GM21390 (cell line): ENCODE data around the gene GLYATL1B.
A peak's percentile ranks its signal among the peaks of the same experiment; 100 is the strongest.
"Not testable (repeated sequence)": the region's sequence is repeated elsewhere in the genome, so short reads cannot be mapped to it uniquely, and the experiment has no call there.

Source experiments
- ATAC-seq: cut with Tn5 transposase; IDR thresholded peaks from one replicate; pipeline ENCODE4 v1.9.1; 2021; ENCODE audit not compliant: unreplicated experiment

GLYATL1B gene

DNA sequence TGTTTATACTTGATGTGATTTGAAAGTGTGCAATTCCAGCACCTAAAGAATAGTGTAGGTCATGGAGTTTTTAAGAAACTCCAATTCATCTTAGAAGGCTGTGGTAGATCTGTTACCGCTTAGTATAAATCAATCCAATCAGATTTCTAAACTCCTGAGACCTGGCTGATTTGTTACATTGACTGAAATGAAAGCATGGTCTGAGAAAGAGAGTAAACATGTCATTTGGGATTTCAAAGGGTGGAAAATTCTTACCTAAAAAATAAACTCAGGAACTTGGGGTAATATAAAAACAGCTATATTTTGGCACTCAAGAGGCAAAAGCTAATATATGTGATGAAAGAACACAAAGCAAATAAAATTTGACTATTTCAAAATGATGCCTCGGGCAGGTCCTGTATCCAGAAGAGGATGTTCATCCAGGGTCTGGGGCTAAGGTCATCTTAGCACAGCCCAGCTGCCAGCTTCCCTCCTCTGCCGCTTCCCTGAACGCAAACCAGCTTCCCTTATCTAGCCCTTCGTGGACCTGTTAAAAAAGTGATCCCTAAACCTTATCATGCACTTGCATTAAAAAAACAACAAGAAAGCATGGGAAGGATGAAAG lies 10.0 kb downstream of the GLYATL1B start:
- ATAC-seq = not testable (repeated sequence)

DNA sequence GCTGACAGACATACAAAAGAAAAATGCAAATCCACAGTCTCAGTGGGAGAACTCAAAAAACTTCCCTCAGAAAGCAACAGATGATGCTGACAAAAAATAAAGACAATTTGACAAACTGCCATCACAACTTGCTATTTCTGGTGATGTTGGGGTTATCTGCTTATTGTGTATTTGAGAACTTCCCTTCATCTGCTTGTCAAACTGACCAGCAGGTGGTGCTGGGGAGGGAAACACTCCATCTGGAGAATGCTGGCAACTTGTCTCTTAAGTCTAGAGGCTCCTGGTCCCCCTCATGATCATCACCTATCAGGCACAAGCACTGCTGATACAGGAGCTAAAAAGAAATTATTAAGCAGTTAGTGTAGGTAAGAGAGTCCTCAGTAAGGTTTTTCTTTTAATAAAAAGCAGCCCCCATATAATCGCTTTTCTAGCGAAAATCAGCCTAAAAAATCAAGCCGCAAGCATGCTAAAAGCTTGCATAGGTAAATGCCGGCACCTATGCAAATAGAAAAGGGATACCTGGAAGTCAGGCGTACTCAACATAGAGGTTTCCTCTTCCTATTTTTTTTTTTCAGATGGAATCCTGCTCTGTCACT lies 11.1 kb downstream of the GLYATL1B start:
- ATAC-seq = no peak

DNA sequence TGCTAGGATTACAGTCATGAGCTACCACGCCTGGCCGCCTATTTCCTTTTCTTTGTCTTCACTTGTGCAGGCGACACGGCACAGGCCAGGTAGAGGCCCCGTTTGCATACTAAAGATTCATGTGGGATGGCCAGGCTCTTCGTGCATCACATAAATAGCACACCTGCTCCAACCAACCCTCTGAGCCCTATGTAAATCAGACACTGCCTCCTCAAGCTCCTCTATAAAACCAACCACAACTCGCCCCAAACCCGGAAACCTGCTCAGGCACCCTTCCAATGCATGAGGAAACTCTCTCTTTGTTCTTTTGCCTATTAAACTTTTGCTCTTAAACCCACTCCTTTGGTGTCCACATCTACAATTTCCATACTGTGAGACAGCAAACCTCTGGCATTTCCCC lies 11.8 kb downstream of the GLYATL1B start:
- not testable (repeated sequence) for ATAC-seq

DNA sequence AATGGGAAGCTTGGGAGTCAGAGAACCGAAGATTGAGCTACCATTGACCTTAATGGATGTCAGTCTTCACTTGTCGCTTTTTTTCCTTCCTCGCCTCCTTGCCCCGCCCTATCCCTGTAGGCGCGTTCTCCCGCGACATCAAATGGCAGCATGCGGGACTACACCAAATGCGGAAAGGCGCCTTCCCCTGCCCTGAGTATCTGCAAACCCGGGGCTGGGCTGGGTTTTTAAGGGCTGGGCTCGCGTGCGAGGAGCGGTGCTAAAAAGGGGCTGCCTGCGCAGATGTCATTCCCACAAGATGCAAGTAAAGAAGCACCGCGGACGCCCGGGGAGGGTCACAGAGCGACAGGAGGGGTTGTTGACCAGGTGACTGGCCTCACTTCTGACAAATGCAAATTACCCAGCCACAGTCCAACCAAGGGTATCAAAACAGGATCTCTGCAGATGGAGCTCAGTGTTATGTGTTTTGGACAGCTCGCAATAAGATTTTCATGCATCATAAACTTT lies 16.2 kb downstream of the GLYATL1B start:
- ATAC-seq = peak; percentile 62

DNA sequence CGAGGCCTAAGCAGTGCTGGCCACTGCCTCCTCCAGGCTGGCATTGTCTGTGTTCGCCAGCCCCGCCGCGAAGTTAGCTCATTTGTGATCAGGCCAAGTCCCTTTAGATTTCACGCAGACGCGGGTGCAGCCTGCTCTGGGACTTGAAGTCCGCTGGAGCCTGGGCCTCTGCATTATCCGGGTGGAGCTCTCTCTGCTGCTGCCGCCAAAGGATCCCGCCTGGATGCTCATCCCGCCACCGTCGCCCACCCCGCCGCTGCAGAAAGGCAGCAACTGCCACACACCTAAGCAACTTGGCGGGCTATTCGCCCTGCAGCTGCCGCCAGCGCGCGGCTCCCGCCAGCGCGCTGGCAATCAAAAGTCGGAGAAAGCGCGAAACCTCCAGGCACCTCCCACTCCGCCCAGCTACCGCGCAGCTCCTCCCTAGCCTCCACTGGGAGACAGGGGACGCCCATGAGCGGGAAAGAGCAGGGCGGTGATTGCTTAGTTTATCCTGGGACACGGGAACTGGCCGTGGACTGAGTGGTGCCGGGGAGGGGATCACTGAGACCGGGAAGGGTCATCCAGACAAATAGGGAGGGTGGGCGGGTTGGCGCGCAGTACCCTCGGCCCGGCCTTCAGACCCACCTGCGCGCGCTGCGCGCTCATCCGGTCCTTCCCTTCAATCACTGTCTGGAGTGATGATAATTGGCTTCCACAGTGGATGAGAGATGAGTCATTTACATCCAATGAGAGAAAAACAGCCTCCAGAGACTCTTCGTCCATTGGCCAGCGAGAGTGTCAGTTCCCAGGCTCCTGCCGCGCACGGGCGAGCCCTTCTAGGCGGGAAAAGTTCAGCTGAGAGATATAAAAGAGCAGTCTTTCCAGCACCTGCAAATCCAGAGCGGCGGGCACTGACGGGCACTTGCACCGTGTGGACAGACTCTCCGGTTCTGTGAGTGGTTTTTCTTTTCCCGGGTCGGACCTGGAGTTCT lies 20.5 kb downstream of the GLYATL1B start, which contains the start of gene FAM111B:
Gene FAM111B (plus strand): TSS at position 875 of the 974 bp plus-strand sequence. CDS start 2,389 bp downstream, outside the sequence.
- ATAC-seq = peak; percentile 68

DNA sequence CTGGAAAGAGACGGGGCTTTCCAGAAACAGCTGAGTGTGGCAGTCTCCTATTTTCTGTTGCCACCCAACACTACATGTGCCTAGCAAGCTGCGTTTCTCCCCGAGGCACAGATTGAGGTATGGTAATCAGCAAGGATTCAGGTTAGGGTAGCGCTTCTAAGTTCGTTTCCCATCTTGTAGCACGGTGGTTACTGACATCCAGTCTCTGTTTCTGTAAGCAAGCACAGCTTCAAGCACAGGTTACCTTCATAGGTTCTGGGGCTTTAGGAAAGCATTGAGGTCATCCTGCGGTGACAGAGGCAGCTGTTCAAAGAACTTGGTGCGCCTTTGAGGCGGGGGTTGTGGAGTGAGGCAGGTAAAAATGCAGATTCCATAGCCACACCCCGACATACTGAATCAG lies 21.6 kb downstream of the GLYATL1B start:
- peak; percentile 34 for ATAC-seq

DNA sequence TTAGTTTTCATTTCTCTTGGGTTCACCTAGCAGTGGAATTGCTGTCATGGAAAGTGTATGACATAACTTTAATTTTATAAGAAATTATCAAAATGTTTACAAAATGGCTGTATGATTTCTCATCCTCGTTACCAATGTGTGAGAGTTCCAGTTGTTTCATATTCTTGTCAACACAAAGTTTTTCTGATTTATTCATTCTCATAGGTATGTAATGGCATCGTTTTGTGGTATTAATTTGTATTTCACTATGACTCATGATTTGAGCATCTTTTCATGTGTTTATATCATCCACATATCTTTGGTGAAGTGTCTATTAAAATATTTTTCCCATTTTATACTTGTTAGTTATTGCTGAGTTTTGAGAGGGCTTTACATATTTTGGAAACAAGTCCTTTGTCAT lies 26.4 kb downstream of the GLYATL1B start:
- ATAC-seq = no peak

DNA sequence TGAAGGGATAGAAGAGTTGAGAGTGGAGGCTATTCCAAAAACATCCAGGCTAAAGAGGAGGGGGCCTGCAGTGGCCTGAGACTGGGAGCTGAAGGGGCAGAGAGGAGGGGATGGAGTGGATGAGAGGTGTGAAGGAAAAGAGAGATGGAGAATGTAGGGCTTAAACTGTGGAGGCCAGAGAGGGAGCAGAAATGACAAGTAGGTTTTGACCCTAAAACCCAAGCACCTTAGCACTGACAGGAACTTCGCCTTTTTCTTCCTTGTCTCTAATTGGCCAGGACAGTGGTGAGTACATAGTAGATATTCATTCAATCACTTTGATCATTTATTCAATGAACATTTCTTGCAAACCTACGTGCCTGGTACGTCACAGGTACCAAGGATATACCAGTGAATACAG lies 28.2 kb downstream of the GLYATL1B start:
- no peak for ATAC-seq

DNA sequence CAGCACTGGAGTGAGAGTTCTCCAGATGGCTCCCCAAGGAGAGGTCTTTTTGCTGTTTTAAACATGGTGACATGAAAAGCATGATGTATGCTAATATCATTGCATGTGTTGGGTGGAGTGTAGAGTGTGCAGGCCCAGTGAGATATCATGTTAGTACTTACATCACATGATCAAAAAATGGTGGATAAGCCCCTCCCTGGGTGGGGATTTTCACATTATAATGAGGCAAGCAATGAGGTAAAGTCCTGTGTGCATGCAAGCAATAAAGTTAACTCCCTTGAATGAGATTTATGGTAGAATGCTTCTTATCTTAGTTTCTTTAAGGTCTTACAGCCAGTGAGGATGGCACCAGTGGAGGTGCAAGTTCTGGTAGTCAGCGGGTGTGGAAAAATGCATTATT lies 29.4 kb downstream of the GLYATL1B start:
- no peak for ATAC-seq

DNA sequence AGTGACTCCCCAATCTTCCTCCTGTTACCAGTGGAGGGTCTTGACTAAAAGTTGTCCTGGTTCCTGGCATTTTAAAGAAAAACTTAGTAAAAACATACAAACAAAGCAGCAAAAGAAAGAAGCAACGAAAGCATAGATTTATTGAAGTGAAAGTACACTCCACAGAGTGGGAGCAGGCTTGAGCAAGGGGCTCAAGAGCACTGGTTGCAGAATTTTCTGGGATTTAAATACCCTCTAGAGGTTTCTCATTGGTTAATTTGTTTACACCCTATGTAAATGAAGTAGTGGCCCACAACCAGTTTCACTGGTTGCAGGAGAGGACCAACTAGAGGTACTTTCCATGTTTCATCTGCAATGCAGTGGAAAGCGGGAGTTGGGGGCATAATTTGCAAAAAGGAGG lies 31.7 kb downstream of the GLYATL1B start:
- no peak for ATAC-seq

DNA sequence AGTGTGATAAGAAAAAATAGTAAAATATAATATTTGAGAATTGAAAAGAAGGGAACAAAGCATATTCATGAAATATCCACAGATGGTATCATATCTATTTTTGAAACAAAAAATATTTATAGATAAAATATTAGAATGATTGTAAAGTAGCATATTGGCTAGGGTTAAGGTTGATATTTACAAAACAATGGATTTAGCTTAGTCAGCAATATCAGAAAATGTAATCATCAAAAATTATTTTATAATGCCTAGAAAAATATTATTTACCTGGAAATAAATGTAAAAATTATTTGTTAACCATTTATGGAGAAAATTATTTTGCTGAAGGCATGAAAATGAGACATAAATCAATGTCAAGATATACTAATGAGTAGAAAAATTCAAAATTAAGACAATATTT lies 33.7 kb downstream of the GLYATL1B start:
- ATAC-seq = no peak

DNA sequence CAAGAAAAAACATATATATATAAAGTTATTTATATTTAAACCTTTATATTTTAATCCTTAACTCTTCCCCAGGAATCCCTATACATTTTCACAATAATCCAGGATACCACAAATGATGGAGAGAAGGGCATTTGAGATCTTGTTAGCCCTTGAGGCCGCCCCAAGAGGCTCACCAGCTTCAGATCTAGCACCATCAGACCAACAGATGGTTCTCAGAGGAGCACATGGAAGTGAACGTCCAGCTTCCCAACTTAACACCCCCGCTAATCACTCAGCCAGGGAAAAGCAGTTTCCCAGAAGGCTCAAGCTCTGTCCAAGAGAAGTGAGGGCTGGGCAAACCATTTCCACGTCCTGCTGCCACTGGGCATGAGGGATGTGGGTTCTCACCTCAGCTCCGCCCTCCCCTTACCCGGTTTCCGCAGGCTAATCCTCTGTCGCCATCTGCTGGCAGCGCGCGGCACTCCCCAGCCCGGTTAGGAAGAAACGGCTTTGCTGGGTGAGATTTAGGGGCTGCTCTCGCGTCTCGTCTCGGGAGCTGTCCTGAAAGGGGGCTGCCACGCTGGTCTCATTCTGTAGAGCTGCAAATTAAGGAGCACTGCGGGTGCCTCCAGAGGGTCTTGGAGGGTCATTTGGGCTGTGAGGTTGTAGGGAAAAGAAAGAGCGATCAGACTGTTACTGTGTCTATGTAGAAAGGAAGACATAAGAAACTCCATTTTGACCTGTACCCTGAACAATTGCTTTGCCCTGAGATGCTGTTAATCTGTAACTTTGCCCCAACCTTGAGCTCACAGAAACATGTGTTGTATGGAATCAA lies 49.7 kb downstream of the GLYATL1B start:
- ATAC-seq = peak; percentile 97

DNA sequence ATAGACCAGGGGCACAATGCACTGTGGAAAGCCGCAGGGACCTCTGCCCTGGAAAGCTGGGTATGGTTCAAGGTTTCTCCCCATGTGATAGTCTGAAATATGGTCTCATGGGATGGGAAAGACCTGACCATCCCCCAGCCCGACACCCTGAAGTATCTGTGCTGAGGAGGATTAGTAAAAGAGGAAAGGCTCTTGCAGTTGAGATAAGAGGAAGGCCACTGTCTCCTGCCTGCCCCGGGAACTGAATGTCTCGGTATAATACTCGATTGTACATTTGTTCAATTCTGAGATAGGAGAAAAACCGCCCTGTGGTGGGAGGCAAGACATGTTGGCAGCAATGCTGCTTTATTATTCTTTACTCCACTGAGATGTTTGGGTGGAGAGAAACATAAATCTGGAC lies 50.4 kb downstream of the GLYATL1B start:
- not testable (repeated sequence) for ATAC-seq

DNA sequence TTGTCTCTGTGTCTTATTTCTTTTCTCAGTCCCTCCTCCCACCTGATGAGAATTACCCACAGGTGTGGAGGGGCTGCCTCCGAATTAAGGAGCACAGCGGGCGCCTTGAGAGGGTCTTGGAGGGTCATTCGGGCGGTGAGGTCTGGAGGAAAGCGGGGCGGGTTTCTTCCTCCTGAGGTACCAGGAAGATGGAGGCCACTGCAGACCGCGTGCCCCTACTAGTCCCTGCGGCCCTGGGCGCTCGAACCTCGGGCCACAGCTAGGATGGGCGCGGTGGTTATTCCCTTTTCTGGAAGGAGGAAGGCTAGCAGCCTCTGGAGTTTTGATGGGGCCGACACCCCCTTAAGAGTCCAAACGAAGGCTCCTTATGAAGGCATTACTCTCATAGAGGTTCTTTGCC lies 51.1 kb downstream of the GLYATL1B start:
- ATAC-seq = no peak

DNA sequence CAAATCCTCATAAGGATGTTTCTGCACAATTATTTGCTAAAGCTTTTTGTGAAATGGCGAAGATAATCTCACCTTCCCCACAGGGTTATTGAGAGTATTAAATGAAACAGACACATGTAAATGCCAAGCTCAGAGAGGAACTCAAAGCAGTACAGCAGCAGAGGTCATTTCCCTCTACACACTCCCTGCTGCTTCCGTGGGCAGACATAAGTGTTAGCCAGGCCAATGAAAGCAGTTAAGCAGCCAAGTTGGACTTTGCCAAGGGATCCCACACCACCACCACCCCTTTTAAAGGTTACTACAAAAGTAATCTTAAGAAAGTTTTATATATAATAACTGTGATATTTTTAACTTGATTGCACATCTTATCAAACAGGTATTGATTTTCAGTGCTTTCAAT lies 52.5 kb downstream of the GLYATL1B start:
- no peak for ATAC-seq

DNA sequence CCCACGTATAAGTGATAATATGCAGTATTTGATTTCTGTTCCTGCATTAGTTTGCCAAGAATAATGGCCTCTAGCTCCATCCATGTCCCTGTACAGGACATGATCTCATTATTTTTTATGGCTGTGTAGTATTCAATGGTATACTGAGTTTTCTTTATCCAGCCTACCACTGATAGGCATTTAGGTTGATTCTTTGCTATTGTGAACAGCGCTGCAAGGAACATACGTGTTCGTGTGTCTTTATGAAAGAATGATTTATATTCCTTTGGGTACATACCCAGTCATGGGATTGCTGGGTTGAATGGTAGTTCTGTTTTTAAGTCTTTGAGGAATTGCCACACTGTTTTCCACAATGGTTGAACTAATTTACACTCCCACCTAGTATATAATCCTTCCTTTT lies 55.1 kb downstream of the GLYATL1B start:
- no peak for ATAC-seq

DNA sequence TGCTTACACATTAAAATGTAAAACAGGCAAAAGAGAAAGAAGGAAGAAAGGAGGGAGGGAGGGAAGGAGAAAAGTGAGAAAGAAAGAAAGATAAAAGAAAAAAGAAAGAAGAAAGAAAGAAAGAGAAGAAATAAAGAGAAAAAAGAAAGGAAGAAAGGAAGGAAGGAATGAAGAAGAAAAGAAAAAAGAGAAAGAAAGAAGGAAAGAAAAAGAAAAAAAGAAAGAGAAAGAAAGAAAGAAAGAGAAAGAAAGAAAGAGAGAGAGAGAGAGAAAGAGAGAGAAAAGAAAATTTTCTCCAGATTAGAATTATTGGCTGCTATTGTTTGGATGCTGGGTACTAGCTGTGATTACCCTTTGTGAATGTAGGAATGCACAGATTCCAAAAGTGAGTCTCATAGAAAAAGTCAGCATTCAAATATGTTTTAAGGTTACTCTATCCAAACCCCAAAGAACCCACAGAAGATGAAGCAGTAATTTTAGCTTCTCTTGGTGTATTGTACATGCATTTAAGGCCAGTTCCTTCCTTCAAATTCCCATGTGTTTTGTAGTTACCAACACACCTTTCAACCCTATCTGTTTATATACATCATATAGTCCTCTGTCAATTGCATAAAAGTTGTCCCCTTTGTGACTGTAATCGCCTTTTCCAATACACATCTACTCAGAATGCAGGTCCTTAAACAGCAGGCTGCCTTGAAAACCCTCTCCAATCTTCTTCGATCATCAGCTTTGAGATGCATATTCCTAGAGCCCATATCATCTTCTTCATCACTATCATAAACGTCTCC lies 55.8 kb downstream of the GLYATL1B start:
- ATAC-seq = no peak

DNA sequence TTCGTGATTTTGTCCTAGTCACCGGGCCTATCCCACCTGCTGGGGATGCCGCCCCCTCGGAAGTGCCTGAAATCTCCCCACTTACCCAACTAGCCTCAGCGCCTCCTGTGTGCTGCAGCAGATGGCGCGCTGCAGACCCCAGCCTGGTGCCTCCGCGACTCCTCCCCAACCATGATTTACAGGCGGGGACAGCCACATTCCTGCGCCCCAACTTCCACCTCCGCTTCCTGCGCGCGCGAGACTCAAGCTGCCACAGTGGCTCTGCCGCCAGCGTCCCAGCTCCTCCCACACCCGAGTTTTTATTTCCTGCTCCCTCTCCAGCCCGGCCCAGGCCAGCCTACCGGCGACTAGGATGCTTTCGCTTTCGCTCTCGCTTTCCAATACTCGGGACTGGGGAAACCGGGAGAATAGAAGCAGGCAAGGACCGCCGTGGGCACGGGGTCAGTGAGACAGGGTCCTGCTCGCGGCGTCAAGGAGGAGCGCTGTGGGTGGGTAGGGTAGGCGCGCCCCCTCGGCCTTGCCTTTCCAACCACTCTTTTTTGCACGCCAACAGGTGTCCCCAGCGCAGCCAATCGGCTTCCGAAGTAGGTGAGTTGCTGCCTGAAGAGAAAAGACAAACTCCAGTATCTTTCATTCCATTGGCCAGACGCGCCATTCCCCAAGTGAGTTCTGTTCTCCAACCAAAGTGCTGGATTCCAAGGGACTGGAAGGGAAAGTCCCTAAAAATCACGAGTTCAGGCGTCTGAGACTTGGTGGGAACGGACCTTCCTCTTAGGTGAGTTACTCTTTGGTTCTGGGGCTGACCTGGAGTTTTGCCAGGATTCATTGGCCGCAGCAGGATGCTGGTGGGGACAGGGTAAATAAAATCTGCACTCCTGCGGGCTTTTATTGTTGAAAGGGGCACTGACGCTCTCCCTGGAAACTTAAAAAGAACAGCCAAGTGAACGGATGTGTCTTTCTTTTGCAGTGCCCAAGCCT lies 56.7 kb downstream of the GLYATL1B start, which contains the start of gene FAM111A:
Gene FAM111A (plus strand): TSS at position 327 of the 978 bp plus-strand sequence. CDS start 6,017 bp downstream, outside the sequence.
- ATAC-seq = peak; percentile 76

DNA sequence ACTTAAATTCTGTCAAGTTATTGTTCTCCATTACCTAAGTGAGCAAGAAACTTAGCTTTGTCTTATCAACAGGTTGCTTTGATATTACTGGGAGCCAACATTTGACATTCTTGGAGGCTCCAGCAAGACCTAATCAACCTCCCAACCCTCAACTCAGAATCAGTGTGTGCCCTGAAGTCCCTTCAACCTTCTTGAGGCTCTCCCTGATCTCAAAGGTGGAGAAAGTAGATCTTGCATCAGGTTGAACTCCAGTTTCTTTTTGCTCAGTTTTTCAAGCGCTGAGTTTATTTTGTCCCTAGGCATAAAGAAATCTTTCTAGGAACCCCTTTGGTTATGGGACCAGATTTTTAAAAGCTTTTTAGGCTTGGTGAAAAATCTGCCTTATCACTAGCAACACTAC lies 58.0 kb downstream of the GLYATL1B start:
- ATAC-seq = no peak
